Vagina (tissue), 2 donors: ENCODE measurements around the gene NRP1.

Source experiments
- CTCF ChIP-seq, 3 experiments: fragments of 450-650 bp in 2 of 3; fragments of 200-600 bp in 1 of 3; sonication (generic) in 1 of 3; IDR thresholded peaks; one replicate each; pipeline ENCODE4 v1.5.1; 2017 to 2019; ENCODE audit warnings: antibody characterized with exemption in 3 of 3, mild to moderate bottlenecking in 2 of 3, moderate library complexity in 2 of 3
- POLR2A ChIP-seq, 2 donors: fragments of 450-650 bp; IDR thresholded peaks; one replicate each; pipeline ENCODE4 v1.6.1; 2017; ENCODE audit warnings: antibody characterized with exemption in 2 of 2, mild to moderate bottlenecking in 2 of 2, moderate library complexity in 2 of 2
- POLR2AphosphoS5 ChIP-seq, 2 donors: sonication (generic); formaldehyde crosslinking; IDR thresholded peaks; one replicate each; pipeline ENCODE4 v1.9.0; 2017; ENCODE audit warnings: antibody characterized with exemption in 2 of 2, mild to moderate bottlenecking in 2 of 2, low read depth in 1 of 2; ENCODE audit not compliant: insufficient read depth in 1 of 2

DNA sequence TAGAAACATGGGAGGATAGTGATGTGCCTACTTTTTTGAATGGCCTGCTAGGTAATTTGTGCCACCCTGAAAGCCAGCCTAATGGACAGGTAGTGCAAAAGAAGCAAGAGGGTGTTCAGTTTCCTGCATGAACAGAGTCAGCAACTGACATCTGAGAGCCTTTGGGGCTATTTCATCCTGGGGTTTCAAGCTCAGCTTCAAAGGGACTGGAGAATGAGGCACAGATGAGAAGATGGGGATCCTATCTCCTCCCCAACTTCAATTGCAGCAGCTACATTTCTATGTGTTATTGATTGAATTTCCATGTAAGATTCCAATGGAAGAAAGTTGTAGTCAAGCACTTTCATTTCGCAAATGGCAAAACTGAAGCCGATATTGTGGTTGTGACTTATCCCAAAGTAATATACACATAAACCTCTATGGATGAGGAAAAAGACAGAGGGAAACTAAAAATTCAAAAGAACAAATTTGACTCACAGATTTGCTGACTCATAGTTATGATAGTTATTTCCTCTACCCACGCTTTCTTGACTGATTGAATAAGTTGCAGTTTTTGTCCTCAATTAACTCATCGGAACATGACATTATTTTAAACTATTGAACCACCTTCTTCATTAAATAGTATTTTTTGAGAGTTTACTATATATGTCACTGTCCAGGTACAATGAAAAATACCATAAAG lies 42.6 kb upstream of the NRP1 start:
- TF ChIP-seq POLR2AphosphoS5 (IDR thresholded peaks at IDR 0.05; ENCODE audit: insufficient read depth in 1 of 2, low read depth in 1 of 2): no peak
- TF ChIP-seq POLR2A (IDR thresholded peaks at IDR 0.05): no peak
- no peak for TF ChIP-seq CTCF (IDR thresholded peaks at IDR 0.05)
